ENCODE results near the gene ZBTB33.

- TF ChIP-seq POLR2A (IDR thresholded peaks at IDR 0.05): no peak
- TF ChIP-seq, protein P1, sequence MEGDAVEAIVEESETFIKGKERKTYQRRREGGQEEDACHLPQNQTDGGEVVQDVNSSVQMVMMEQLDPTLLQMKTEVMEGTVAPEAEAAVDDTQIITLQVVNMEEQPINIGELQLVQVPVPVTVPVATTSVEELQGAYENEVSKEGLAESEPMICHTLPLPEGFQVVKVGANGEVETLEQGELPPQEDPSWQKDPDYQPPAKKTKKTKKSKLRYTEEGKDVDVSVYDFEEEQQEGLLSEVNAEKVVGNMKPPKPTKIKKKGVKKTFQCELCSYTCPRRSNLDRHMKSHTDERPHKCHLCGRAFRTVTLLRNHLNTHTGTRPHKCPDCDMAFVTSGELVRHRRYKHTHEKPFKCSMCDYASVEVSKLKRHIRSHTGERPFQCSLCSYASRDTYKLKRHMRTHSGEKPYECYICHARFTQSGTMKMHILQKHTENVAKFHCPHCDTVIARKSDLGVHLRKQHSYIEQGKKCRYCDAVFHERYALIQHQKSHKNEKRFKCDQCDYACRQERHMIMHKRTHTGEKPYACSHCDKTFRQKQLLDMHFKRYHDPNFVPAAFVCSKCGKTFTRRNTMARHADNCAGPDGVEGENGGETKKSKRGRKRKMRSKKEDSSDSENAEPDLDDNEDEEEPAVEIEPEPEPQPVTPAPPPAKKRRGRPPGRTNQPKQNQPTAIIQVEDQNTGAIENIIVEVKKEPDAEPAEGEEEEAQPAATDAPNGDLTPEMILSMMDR (IDR thresholded peaks at IDR 0.05): no peak
Measured at GRCh38 chrX:120297923-120298322, 47.3 kb downstream of the ZBTB33 start.
